ENCODE data around the gene PROCA1.

PROCA1 gene

GRCh38 chr17:28707339-28707720 is 4.4 kb downstream of the PROCA1 start:
- no peak for DNase-seq

GRCh38 chr17:28706471-28707338 is 5.0 kb downstream of the PROCA1 start:
- DNase-seq: no peak

- no peak for DNase-seq
Observed at GRCh38 chr17:28705728-28706334, 5.9 kb downstream of the PROCA1 start.

GRCh38 chr17:28705074-28705659 is 6.5 kb downstream of the PROCA1 start:
- DNase-seq: no peak

GRCh38 chr17:28704219-28704858 is 7.3 kb downstream of the PROCA1 start:
- DNase-seq: no peak

GRCh38 chr17:28703552-28704218 is 8.0 kb downstream of the PROCA1 start:
- DNase-seq: no peak

GRCh38 chr17:28702752-28703150 is 8.9 kb downstream of the PROCA1 start:
- no peak for DNase-seq

GRCh38 chr17:28702026-28702751 is 9.5 kb downstream of the PROCA1 start:
- no peak for DNase-seq

GRCh38 chr17:28700830-28701492 is 10.7 kb downstream of the PROCA1 start:
- DNase-seq: no peak

GRCh38 chr17:28700278-28700677 is 11.4 kb downstream of the PROCA1 start:
- no peak for DNase-seq

GRCh38 chr17:28698253-28698941 is 13.3 kb downstream of the PROCA1 start:
- no peak for DNase-seq

GRCh38 chr17:28693869-28694268 is 17.8 kb downstream of the PROCA1 start:
- DNase-seq: no peak

GRCh38 chr17:28689011-28689410 is 22.7 kb downstream of the PROCA1 start:
- DNase-seq: no peak

GRCh38 chr17:28688481-28688880 is 23.2 kb downstream of the PROCA1 start:
- no peak for DNase-seq

- DNase-seq: no peak
Observed at GRCh38 chr17:28686296-28686695, 25.4 kb downstream of the PROCA1 start.

- no peak for DNase-seq
Observed at GRCh38 chr17:28685366-28685765, 26.3 kb downstream of the PROCA1 start.

- peak; percentile 46 for DNase-seq
Observed at GRCh38 chr17:28684963-28685362, 26.7 kb downstream of the PROCA1 start.

GRCh38 chr17:28682655-28683054 is 29.0 kb downstream of the PROCA1 start:
- no peak for DNase-seq

- no peak for DNase-seq
Observed at GRCh38 chr17:28675980-28676379, 35.7 kb downstream of the PROCA1 start.

GRCh38 chr17:28675490-28675889 is 36.2 kb downstream of the PROCA1 start:
- peak; percentile 66 for DNase-seq

- DNase-seq: no peak
Observed at GRCh38 chr17:28669918-28670317, 41.8 kb downstream of the PROCA1 start.
